Right lobe of liver (tissue), 6 donors: Measurements from ENCODE around the gene CNOT4. TPM values are rescaled to one million over a fixed set of nuclear protein-coding genes. Genes with fewer than 3 reads are reported as not detected.

Source experiments
- ATAC-seq, 4 donors: fragments of 200-7000 bp; cut with Tn5 transposase; one replicate each; pipeline ENCODE4 v1.9.1; 2020; ENCODE audit warnings: mild to moderate bottlenecking in 4 of 4, moderate library complexity in 4 of 4
- DNase-seq, 3 donors: peaks; one replicate each; pipeline ENCODE4 v3.0.0-alpha.2; 2020
- H3K27ac ChIP-seq, 3 donors: fragments of 200-600 bp; one replicate each; pipeline ENCODE4 v1.8.0; 2022
- H3K27me3 ChIP-seq, 2 donors: fragments of 200-600 bp; one replicate each; pipeline ENCODE4 v1.8.0; 2022
- H3K36me3 ChIP-seq, 4 donors: fragments of 200-600 bp; sonication (generic) in 1 of 4; one replicate each; pipeline versions ENCODE4 v1.5.1 to v1.8.0; 2017 to 2022; ENCODE audit warnings: control low read depth in 1 of 4
- H3K4me1 ChIP-seq, 4 donors: fragments of 200-600 bp; sonication (generic) in 1 of 4; one replicate each; pipeline versions ENCODE4 v1.5.1 to v1.8.0; 2017 to 2022; ENCODE audit warnings: control low read depth in 1 of 4
- H3K4me3 ChIP-seq, 3 donors: fragments of 200-600 bp; one replicate each; pipeline ENCODE4 v1.8.0; 2022
- H3K9me3 ChIP-seq, 4 donors: fragments of 200-600 bp; sonication (generic) in 1 of 4; one replicate each; pipeline versions ENCODE4 v1.5.1 to v1.8.0; 2017 to 2022; ENCODE audit warnings: control low read depth in 1 of 4
- CTCF ChIP-seq, 4 donors: fragments of 200-600 bp in 3 of 4; fragments of 450-650 bp in 1 of 4; IDR thresholded peaks; one replicate each; pipeline versions ENCODE4 v1.5.1 to v1.8.0; 2016 to 2022; ENCODE audit warnings: antibody characterized with exemption in 4 of 4, mild to moderate bottlenecking in 2 of 4
- POLR2A ChIP-seq: fragments of 450-650 bp; IDR thresholded peaks from one replicate; pipeline ENCODE4 v1.6.1; 2017; ENCODE audit warnings: antibody characterized with exemption, mild to moderate bottlenecking
- WGBS: methylation state at CpG from one replicate; pipeline ENCODE4 v1.1.6; 2018; ENCODE audit warnings: low coverage, low lambda C conversion rate; ENCODE audit not compliant: insufficient coverage; ENCODE audit errors: missing lambda C conversion rate; 5-methylcytosine and 5-hydroxymethylcytosine counted together
- intact Hi-C, 2 donors: fragments of 100-400 bp; cut with DNase I; formaldehyde crosslinking; loops; one replicate each; pipeline versions ENCODE4 v1.11.2 to v1.14.1; 2022
- total RNA-seq, 6 experiments: library from RNA; depleted of rRNA in 2 of 6; stranded (reverse); fragments of >200 nt in 2 of 6; fragmentation: NEBNext Ultra II Directional in 3 of 6; extraction: Animal tissue kit (Norgen Biotek cat#: 25700) in 3 of 6; gene quantifications; one replicate each; pipeline versions ENCODE4 v1.1.0 to v1.2.4, GENCODE V29; 2016 to 2023
- donor health status: DM: no; HTN: yes; CAD: no.
- donor health status: DM: no; HTN: no; CAD: no.
- donor health status: DM: no; HTN: no; CAD: no.
- donor health status: DM: no; HTN: yes; CAD: no.
- donor health status: DM: no; HTN: yes; CAD: no.

The CNOT4 gene
- total RNA-seq, 6 experiments from 2014 or later: 9.1 to 14.1 (median 11.0) TPM

- H3K4me1 ChIP-seq: no peaks in the 10 kb centered on the region
- no peaks in the 10 kb centered on the region for H3K36me3 ChIP-seq
- no peaks in the 10 kb centered on the region for H3K27me3 ChIP-seq
- DNase-seq (peak; percentile 67 to 79 (median 78)), ATAC-seq (peak; percentile 93 to 95 (median 94))
- TF ChIP-seq CTCF (IDR thresholded peaks at IDR 0.05) (peak in 2 of 4 donors; percentile 4 to 5), POLR2A (peak; percentile 23)
- 2% methylated on average over 18 of the region's 38 CpGs for WGBS
- intact Hi-C loops: no loop called here
- peak within 1 kb of the TSS; percentile 72 to 82 (median 80) for H3K4me3 ChIP-seq
- H3K27ac ChIP-seq: peak within 1 kb of the TSS; percentile 76 to 97 (median 95)
- no peaks in the 10 kb centered on the region for H3K9me3 ChIP-seq
Observed at GRCh38 chr7:135557455-135558336, 47.8 kb upstream of the CNOT4 start, which contains the start of gene NUP205. NUP205 (plus strand) TSS chr7:135557917; CDS start chr7:135557945, 28 bp downstream.

GRCh38 chr7:135553346-135553745 is 43.4 kb upstream of the CNOT4 start:
- no peak overlapping the region for H3K27ac ChIP-seq
- DNase-seq: no peak
- intact Hi-C loops: no loop called here
- H3K9me3 ChIP-seq: no peaks in the 10 kb centered on the region
- H3K4me3 ChIP-seq: no peak overlapping the region
- no peak for ATAC-seq
- H3K36me3 ChIP-seq: no peaks in the 10 kb centered on the region
- H3K4me1 ChIP-seq: no peaks in the 10 kb centered on the region
- TF ChIP-seq CTCF (IDR thresholded peaks at IDR 0.05): no peak
- no peak for TF ChIP-seq POLR2A
- 77% methylated on average over 3 of the region's 3 CpGs for WGBS
- H3K27me3 ChIP-seq: no peaks in the 10 kb centered on the region

GRCh38 chr7:135552148-135552547 is 42.2 kb upstream of the CNOT4 start:
- Histone ChIP-seq H3K4me3 (no peak overlapping the region), H3K4me1 (no peaks in the 10 kb centered on the region), H3K9me3 (no peaks in the 10 kb centered on the region), H3K27ac (no peak overlapping the region), H3K36me3 (no peaks in the 10 kb centered on the region), H3K27me3 (no peaks in the 10 kb centered on the region)
- TF ChIP-seq POLR2A: no peak
- TF ChIP-seq CTCF (IDR thresholded peaks at IDR 0.05): no peak
- 63% methylated on average over 3 of the region's 3 CpGs for WGBS
- ATAC-seq (no peak), DNase-seq (no peak)
- intact Hi-C loops: no loop called here

GRCh38 chr7:135550196-135550595 is 40.3 kb upstream of the CNOT4 start:
- DNase-seq (no peak), ATAC-seq (no peak)
- intact Hi-C loops: no loop called here
- no peak overlapping the region for H3K27ac ChIP-seq
- no peaks in the 10 kb centered on the region for H3K27me3 ChIP-seq
- H3K36me3 ChIP-seq: no peaks in the 10 kb centered on the region
- H3K4me1 ChIP-seq: no peaks in the 10 kb centered on the region
- TF ChIP-seq CTCF (IDR thresholded peaks at IDR 0.05): no peak
- TF ChIP-seq POLR2A: no peak
- 83% methylated on average over 7 of the region's 7 CpGs for WGBS
- H3K4me3 ChIP-seq: no peak overlapping the region
- H3K9me3 ChIP-seq: no peaks in the 10 kb centered on the region
